ENCODE data around the gene PDPK1.

- TF ChIP-seq CTCF (conservative IDR thresholded peaks at IDR 0.05 in 1 of 2, IDR thresholded peaks at IDR 0.05 in 1 of 2; ENCODE audit: low read depth in 1 of 2, low read length in 2 of 2) (no peak), EZH2 (IDR thresholded peaks at IDR 0.05; ENCODE audit: low read length, missing control alignments) (no peak)
These were observed 73.7 kb downstream of the PDPK1 start for GRCh38 chr16:2611499-2611862.
